Measurements from ENCODE around the gene RBMS3.

GRCh38 chr3:29331456-29332194, 50.8 kb downstream of the RBMS3 start:
- TF ChIP-seq CTCF (conservative IDR thresholded peaks at IDR 0.05 in 1 of 2, IDR thresholded peaks at IDR 0.05 in 1 of 2; ENCODE audit: low read depth in 1 of 2, low read length in 2 of 2) (no peak), EZH2 (IDR thresholded peaks at IDR 0.05; ENCODE audit: low read length, missing control alignments) (no peak)
